Measurements from ENCODE around the gene DHRS7B. TPM values are rescaled to one million over a fixed set of nuclear protein-coding genes. Genes with fewer than 3 reads are reported as not detected.
A peak's percentile ranks its signal among the peaks of the same experiment; 100 is the strongest.

Gene DHRS7B
- total RNA-seq, 4 donors from 2014 or later, result 24.3 to 35.1 (median 33.7) TPM

- H3K9me3 ChIP-seq, result no peaks in the 10 kb centered on the region
- TF ChIP-seq EP300 (IDR thresholded peaks at IDR 0.05) (peak in 1 of 2 donors; percentile 36), POLR2A (IDR thresholded peaks at IDR 0.05) (no peak), CTCF (IDR thresholded peaks at IDR 0.05) (no peak)
- H3K27me3 ChIP-seq, result no peaks in the 10 kb centered on the region
- peaks cover 0 to 37% (median 4%) of the 10 kb centered on the region in 4 donors for H3K4me1 ChIP-seq
- H3K36me3 ChIP-seq, result peaks cover 0 to 71% (median 15%) of the 10 kb centered on the region in 3 donors
- no peak overlapping the region for H3K4me3 ChIP-seq
- peak in 1 of 2 donors; percentile 45 for DNase-seq (ENCODE audit: low spot score in 2 of 2)
- H3K27ac ChIP-seq, result peak overlapping the region in 2 of 4 donors; percentile 0 to 43
- WGBS, 2 donors, result 47 to 60% methylated on average over 5 of the region's 5 CpGs
These were observed 67.9 kb downstream of the DHRS7B start for GRCh38 chr17:21194703-21195102.

GRCh38 chr17:21196126-21196525 lies 69.4 kb downstream of the DHRS7B start:
- no peaks in the 10 kb centered on the region for H3K9me3 ChIP-seq
- 86 to 88% methylated on average over 5 of the region's 5 CpGs for whole genome bisulfite sequencing, 2 donors
- H3K27ac ChIP-seq, result no peak overlapping the region
- no peak for DNase-seq (ENCODE audit: low spot score in 2 of 2)
- H3K36me3 ChIP-seq, result peaks cover 0 to 60% (median 15%) of the 10 kb centered on the region in 3 donors
- TF ChIP-seq CTCF (IDR thresholded peaks at IDR 0.05), result no peak
- no peak for TF ChIP-seq EP300 (IDR thresholded peaks at IDR 0.05)
- no peak for TF ChIP-seq POLR2A (IDR thresholded peaks at IDR 0.05)
- no peak overlapping the region for H3K4me3 ChIP-seq
- no peaks in the 10 kb centered on the region for H3K27me3 ChIP-seq
- peaks cover 0 to 42% (median 5%) of the 10 kb centered on the region in 4 donors for H3K4me1 ChIP-seq

GRCh38 chr17:21198411-21198810 lies 71.6 kb downstream of the DHRS7B start:
- H3K4me3 ChIP-seq, result no peak overlapping the region
- no peak for TF ChIP-seq EP300 (IDR thresholded peaks at IDR 0.05)
- TF ChIP-seq CTCF (IDR thresholded peaks at IDR 0.05), result no peak
- TF ChIP-seq POLR2A (IDR thresholded peaks at IDR 0.05), result no peak
- WGBS, 2 donors, result 94 to 96% methylated on average over 20 of the region's 20 CpGs

GRCh38 chr17:21199311-21199710 lies 72.5 kb downstream of the DHRS7B start:
- WGBS, 2 donors, result 59 to 61% methylated on average over 8 to 9 of the region's 9 CpGs
- H3K27ac ChIP-seq, result no peak overlapping the region
- DNase-seq (ENCODE audit: low spot score in 2 of 2), result no peak
- no peak overlapping the region for H3K4me3 ChIP-seq
- H3K4me1 ChIP-seq, result peaks cover 0 to 48% (median 7%) of the 10 kb centered on the region in 4 donors
- no peaks in the 10 kb centered on the region for H3K9me3 ChIP-seq
- TF ChIP-seq CTCF (IDR thresholded peaks at IDR 0.05) (no peak), POLR2A (IDR thresholded peaks at IDR 0.05) (no peak), EP300 (IDR thresholded peaks at IDR 0.05) (no peak)
- no peaks in the 10 kb centered on the region for H3K27me3 ChIP-seq
- peaks cover 0 to 40% (median 15%) of the 10 kb centered on the region in 3 donors for H3K36me3 ChIP-seq

More at GRCh38 chr17:21198411-21198810, 71.6 kb downstream of the DHRS7B start:
- peaks cover 0 to 55% (median 5%) of the 10 kb centered on the region in 4 donors for H3K4me1 ChIP-seq
- DNase-seq (ENCODE audit: low spot score in 2 of 2), result no peak
- H3K27ac ChIP-seq, result no peak overlapping the region
- no peaks in the 10 kb centered on the region for H3K9me3 ChIP-seq
- H3K36me3 ChIP-seq, result peaks cover 0 to 41% (median 15%) of the 10 kb centered on the region in 3 donors
- H3K27me3 ChIP-seq, result no peaks in the 10 kb centered on the region

- H3K27me3 ChIP-seq, result no peaks in the 10 kb centered on the region
- TF ChIP-seq POLR2A (IDR thresholded peaks at IDR 0.05) (no peak), EP300 (IDR thresholded peaks at IDR 0.05) (no peak), CTCF (IDR thresholded peaks at IDR 0.05) (no peak)
- peaks cover 0 to 40% (median 15%) of the 10 kb centered on the region in 3 donors for H3K36me3 ChIP-seq
- no peak for DNase-seq (ENCODE audit: low spot score in 2 of 2)
- H3K4me3 ChIP-seq, result no peak overlapping the region
- no peak overlapping the region for H3K27ac ChIP-seq
- H3K9me3 ChIP-seq, result no peaks in the 10 kb centered on the region
- WGBS, 2 donors, result 41 to 63% methylated on average over 7 to 10 of the region's 10 CpGs
- H3K4me1 ChIP-seq, result peaks cover 0 to 48% (median 7%) of the 10 kb centered on the region in 4 donors
These were observed 73.1 kb downstream of the DHRS7B start for GRCh38 chr17:21199856-21200255.

Data from tibial nerve (tissue), 4 donors.